Fibroblast of mammary gland (primary cell): ENCODE measurements around the gene G6PC3.

Experiments
- DNase-seq: peaks from one replicate; pipeline ENCODE4 v3.0.0-alpha.2; 2010; ENCODE audit warnings: low read depth
- H3K4me3 ChIP-seq: 2 replicates; pipeline ENCODE4 v1.5.1; 2011; ENCODE audit warnings: low read depth, mild to moderate bottlenecking, low read length, moderate library complexity; ENCODE audit not compliant: control insufficient read depth
- TF ChIP-seq, protein P1 (sequence below): conservative IDR thresholded peaks from 2 replicates; pipeline ENCODE4 v1.5.1; 2011; ENCODE audit warnings: low read depth, low read length, inconsistent platforms; ENCODE audit not compliant: control insufficient read depth, insufficient read depth

G6PC3 gene

DNA sequence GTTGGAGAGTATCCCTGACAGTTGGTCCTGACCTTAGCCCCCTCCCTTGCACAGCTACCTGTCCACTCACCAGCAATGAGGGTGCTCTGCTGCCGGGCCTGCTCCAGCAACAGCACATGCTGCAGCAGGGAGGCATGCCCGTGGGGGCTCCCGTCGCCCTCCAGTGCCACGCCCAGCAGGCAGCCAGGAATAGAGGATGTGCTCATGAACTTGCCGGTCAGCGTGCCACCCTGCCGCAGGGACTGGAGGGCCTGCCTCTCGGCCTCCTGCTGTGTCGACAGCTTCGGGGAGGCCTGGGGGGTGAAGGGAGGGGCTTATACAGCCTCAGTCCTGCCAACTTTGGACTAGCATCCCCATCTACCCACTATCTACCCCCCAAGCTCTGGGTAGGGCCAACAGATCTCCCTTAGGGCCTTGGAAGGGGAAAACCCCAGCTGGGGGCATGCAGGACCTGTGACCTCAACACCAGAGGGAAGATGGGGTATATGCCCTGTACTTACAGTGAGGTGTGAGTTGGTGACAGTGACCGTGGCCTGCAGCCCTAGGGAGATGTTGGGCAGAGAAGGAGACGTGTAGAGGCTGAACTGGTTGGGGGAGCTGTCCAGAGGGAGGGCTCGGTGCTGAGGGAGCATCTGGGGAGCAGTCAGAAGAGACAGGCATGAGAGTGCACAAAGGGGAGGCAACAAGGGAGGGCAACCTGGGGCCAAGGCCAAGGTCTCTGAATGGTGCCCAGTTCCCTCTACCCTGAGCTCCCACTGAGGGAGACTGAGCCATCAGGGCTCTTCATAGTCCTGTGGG is 20.9 kb downstream of the G6PC3 start:
- no peak overlapping the region for H3K4me3 ChIP-seq
- no peak for DNase-seq
- TF ChIP-seq, protein P1, sequence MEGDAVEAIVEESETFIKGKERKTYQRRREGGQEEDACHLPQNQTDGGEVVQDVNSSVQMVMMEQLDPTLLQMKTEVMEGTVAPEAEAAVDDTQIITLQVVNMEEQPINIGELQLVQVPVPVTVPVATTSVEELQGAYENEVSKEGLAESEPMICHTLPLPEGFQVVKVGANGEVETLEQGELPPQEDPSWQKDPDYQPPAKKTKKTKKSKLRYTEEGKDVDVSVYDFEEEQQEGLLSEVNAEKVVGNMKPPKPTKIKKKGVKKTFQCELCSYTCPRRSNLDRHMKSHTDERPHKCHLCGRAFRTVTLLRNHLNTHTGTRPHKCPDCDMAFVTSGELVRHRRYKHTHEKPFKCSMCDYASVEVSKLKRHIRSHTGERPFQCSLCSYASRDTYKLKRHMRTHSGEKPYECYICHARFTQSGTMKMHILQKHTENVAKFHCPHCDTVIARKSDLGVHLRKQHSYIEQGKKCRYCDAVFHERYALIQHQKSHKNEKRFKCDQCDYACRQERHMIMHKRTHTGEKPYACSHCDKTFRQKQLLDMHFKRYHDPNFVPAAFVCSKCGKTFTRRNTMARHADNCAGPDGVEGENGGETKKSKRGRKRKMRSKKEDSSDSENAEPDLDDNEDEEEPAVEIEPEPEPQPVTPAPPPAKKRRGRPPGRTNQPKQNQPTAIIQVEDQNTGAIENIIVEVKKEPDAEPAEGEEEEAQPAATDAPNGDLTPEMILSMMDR = no peak

DNA sequence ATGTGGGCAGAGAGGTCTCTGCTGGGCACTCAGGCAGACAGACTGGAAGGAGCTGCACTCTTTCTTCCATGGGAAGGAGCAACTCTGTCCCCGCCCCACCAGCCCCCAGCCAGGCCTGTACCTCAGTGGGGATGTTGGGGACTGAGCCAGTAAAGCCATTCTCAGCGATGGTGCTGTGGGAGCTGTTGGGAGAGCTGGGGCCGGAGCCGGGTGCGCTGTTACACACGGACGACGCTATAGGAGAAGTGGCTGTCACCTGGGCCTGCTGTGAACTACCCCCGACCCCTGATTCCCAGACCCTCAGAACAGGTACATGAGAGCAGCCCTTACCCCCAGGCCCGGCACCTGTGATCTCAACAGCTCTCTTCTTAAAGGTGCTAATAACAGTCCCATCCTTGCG is 21.5 kb downstream of the G6PC3 start:
- TF ChIP-seq, protein P1 = no peak
- no peak overlapping the region for H3K4me3 ChIP-seq

DNA sequence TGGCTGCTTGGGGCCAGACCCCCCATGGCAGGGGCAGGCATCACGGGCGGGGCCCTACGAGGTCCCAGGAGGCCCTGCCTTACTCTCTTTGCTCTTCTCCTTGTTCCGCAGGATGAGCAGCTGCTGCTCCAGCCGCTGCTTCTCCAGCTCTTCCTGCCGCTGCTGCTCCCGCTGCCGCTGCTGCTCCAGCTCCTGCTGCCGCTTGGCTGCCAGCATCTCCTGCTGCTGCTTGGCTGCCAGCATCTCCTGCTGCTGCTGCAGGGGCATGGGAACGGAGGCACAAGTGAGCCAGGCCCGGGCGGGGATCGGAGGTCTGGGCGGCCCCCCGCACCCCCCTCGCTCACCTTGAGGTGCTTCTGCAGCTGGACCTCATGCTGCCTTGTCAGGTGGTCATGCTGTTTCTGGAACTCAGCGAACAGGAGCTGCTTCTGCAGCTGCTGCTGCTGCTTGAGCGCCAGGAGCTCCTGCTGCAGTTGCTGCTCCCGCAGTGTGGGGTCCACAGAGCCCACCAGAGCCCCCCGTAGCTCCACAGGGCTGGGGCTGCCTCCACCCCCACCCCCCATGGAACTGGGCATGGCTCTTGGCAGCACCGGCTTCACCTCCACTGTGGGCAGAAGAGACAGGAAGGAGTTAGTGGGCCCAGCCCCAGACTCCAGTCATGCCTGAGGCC is 22.8 kb downstream of the G6PC3 start:
- TF ChIP-seq, protein P1 = no peak
- no peak overlapping the region for H3K4me3 ChIP-seq
- no peak for DNase-seq

More for the DNA sequence above, 21.5 kb downstream of the G6PC3 start:
- DNase-seq = no peak

DNA sequence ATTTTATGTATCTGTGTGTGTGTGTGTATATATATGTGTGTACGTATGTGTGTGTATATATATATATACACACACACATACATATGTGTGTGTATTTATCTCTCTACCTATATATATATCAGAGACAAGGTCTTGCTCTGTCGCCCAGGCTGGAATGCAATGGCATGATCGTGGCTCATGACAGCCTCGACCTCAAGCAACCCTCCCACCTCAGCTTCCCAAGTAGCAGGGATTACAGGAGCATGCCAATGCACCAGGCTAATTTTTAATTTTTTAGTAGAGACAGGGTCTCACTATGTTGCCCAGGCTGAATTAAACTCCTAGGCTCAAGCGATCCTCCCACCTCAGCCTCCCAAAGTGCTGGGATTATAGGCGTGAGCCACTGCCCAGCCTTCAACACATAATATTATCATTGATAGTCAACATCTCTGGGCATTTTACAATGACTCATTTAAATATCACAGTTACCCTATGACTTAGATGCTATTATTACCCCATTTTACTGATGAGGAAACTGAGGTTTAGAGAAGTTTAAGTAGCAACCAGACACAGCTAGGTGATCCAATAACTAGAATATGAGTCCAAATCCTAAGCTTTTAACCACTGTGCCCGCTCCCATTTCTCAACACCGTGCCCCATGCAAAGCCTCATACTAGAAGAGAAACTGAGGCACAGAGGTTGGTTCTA is 24.3 kb downstream of the G6PC3 start:
- no peak overlapping the region for H3K4me3 ChIP-seq
- no peak for DNase-seq
- TF ChIP-seq, protein P1 = no peak

DNA sequence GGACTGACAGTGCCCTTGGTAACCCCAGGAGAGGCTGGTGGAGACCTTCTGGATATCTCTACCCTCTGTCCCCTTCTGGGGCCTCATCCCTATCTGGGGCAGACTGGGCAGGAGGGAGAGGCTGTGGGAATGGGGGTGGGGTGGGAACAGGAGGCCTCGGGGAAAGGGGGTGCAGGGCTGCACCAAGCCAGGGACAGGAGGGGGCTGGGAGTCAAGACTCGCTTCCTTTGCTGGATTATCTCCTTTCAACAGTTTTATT is 24.8 kb downstream of the G6PC3 start:
- no peak for DNase-seq
- TF ChIP-seq, protein P1 = no peak
- no peak overlapping the region for H3K4me3 ChIP-seq

DNA sequence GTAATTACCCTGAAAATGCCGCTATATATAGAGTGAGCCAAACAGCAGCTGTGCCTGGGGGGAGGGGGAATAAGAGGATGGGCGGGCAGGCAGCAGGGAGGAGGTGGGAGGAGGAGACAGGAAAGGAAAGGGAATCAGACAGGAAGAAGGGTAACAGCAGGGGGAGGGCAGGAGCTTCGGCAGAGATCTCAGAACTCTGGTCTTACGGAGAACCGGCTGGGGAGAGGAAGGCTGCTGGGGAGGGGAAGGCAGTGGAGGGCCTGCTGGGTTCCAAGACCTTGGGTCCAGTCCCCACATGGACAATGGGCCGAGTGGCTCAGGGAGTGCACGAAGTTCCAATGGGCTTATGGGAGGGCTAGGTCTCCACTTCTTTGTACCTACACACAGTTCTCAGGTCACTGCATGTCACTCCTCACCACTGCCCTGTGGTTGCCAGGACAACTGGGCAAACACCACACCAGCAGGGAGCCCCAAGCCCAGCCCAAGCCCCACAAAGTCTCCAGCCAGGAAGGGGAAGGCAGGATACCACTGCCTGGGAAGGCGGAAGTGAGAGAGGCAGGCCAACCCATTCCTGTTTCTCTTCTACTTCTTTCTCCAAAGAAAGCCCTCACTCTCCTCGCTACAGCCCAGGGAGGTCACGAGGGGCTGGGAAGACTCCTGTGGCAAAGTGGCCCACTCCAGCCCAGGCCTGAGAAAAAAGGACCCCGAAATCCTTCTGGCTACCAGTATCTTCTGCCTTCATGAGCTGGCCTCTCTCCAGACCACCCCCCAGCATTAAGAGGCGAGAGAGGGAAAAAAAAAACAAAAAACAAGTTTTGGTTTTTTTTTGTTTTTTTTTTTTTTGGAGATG is 25.3 kb downstream of the G6PC3 start:
- H3K4me3 ChIP-seq = peak overlapping the region; percentile 26
- DNase-seq = peak; percentile 91
- TF ChIP-seq, protein P1 = peak; percentile 30
